HEK293T (cell line): ENCODE data around the gene KIF12.

ENCODE experiments used
- ARNT ChIP-seq: fragments of 450-650 bp; IDR thresholded peaks from 2 replicates; pipeline ENCODE4 v1.6.1; 2017; ENCODE audit warnings: mild to moderate bottlenecking
- BHLHE40 ChIP-seq: fragments of 450-650 bp; IDR thresholded peaks from 2 replicates; pipeline ENCODE4 v1.6.1; 2016; ENCODE audit warnings: mild to moderate bottlenecking, moderate library complexity, borderline replicate concordance
- ELF4 ChIP-seq: fragments of 450-650 bp; IDR thresholded peaks from 2 replicates; pipeline ENCODE4 v1.6.1; 2017; ENCODE audit warnings: antibody characterized with exemption
- FOXA1 ChIP-seq: fragments of 450-650 bp; IDR thresholded peaks from 2 replicates; pipeline ENCODE4 v1.6.1; 2016; ENCODE audit warnings: mild to moderate bottlenecking
- FOXK2 ChIP-seq: fragments of 450-650 bp; IDR thresholded peaks from 2 replicates; pipeline ENCODE4 v1.6.1; 2016; ENCODE audit warnings: mild to moderate bottlenecking
- FOXM1 ChIP-seq: fragments of 450-650 bp; IDR thresholded peaks from 2 replicates; pipeline ENCODE4 v1.6.1; 2017; ENCODE audit warnings: mild to moderate bottlenecking, borderline replicate concordance
- LEF1 ChIP-seq: fragments of 450-650 bp; IDR thresholded peaks from 2 replicates; pipeline ENCODE4 v1.6.1; 2017; ENCODE audit warnings: mild to moderate bottlenecking, borderline replicate concordance
- SP1 ChIP-seq: fragments of 450-650 bp; IDR thresholded peaks from 2 replicates; pipeline ENCODE4 v1.6.1; 2017
- ZNF384 ChIP-seq: fragments of 450-650 bp; IDR thresholded peaks from 2 replicates; pipeline ENCODE4 v1.6.1; 2016

DNA sequence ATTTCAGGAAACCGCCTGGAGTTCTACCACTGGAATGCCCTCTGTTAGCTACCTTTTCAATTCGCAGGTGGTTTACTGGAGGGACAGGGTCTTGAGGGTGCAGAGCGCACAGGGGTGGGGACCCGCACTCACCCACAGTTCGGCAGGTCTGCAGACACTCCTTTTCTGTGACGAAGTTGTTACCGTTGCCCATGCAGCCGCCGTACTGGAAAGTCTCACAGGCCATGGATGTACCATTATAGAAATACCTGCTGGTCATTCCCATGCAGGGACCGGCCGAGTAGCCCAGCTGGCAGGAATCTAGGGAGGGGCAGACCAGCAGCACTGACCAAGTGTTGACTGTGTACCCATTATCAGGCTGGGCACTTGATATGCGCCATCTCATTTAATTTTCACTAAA lies 37.8 kb downstream of the KIF12 start:
- TF ChIP-seq LEF1 (no peak), FOXM1 (no peak), ELF4 (no peak), BHLHE40 (no peak), FOXK2 (no peak), ZNF384 (no peak), FOXA1 (no peak), ARNT (no peak), SP1 (no peak)
